22Rv1 (cell line): Measurements from ENCODE around the gene DACH1.

Experiments used
- CTCF ChIP-seq: fragments of 450-650 bp; IDR thresholded peaks from 2 replicates; pipeline ENCODE4 v1.5.1; 2017; ENCODE audit warnings: mild to moderate bottlenecking
- ZFX ChIP-seq: fragments of 450-650 bp; IDR thresholded peaks from 2 replicates; pipeline ENCODE4 v1.6.1; 2017; ENCODE audit warnings: antibody characterized with exemption, borderline replicate concordance

- TF ChIP-seq CTCF (no peak), ZFX (no peak)
These were observed 5.1 kb downstream of the DACH1 start for GRCh38 chr13:71861769-71862458.
